ENCODE results near the gene OPN1SW. TPM values are rescaled to one million over a fixed set of nuclear protein-coding genes. Genes with fewer than 3 reads are reported as not detected.

OPN1SW gene
- total RNA-seq, 2 donors from 2014 or later, result not detected

DNA sequence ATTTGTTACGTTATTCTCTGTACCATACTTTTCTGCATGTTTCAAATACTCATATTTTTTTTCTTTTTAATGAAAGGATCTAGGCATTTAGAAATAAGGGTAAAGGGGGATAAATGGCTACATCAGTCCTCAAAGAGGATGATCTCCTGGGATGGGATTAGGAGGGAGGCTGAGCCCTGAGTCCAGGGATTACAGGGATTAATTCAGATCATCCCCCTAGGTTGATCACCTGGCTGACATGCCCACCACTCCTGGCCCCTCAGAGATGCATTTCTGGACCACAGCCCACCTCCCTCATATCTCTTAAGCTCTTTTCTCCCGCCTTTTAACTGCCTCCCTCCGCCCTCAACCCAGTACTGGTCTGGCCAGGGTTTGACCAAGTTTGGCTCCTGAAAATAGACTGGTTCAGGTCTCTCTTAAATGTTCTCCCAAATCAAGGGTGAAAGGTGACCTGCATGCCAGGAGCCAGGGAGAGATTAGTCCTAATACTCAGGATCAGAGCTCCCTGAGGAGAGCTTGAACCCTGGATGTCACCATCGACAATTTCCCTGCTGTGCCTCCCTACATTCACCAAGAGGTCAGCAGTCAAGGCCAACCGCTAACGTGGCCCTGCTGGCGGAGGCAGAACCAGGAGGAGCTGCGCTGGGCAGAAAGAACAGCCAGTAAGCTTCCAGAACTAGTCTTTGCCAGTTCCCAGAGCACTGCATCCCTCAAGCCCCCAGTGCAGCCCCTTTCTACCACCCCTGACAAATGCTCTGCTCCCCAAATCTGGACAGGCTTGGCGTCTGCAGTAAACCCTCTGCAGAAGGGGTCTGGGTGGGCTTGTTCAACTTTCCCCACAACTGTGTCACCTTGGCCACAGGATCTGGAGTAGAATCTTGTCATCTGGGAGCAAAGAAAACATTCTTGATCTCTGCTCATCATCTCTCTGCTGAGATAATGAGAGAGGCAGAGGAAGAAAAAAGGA is 13.1 kb upstream of the OPN1SW start:
- Mint-ChIP-seq H3K27me3 (no peaks in the 10 kb centered on the region), H3K4me1 (ENCODE audit: low read depth in 2 of 2) (peaks cover 4 to 7% of the 10 kb centered on the region in 2 donors), H3K9me3 (no peaks in the 10 kb centered on the region), H3K4me3 (peak overlapping the region; percentile 85), H3K27ac (no peak overlapping the region), H3K36me3 (no peaks in the 10 kb centered on the region)
- ATAC-seq, result no peak
- DNase-seq (ENCODE audit: low spot score), result no peak

DNA sequence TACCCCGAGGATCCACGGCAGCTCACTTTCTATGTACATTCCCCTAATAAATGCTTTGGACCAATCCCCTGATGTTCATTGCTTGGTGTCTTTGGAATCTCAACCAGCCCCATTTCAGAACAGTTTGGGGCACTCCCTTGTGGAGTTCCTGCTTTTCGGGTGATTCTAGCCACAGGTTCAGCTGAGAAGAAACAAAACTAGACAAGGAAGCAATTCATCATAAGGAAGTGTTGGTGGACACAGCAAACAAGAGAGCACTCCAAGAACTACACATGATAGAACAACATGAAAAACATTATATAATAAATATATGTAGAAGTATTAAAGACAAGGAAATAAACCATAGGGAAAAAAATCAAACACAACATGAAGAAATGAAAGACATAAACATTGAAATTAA is 10.1 kb upstream of the OPN1SW start:
- H3K4me1 Mint-ChIP-seq (ENCODE audit: low read depth in 2 of 2), result peaks cover 4 to 7% of the 10 kb centered on the region in 2 donors
- H3K36me3 Mint-ChIP-seq, result no peaks in the 10 kb centered on the region
- no peak overlapping the region for H3K4me3 Mint-ChIP-seq
- DNase-seq (ENCODE audit: low spot score) (no peak), ATAC-seq (no peak)
- H3K27me3 Mint-ChIP-seq, result peaks cover 0 to 3% of the 10 kb centered on the region in 2 donors
- no peaks in the 10 kb centered on the region for H3K9me3 Mint-ChIP-seq
- H3K27ac Mint-ChIP-seq, result no peak overlapping the region

DNA sequence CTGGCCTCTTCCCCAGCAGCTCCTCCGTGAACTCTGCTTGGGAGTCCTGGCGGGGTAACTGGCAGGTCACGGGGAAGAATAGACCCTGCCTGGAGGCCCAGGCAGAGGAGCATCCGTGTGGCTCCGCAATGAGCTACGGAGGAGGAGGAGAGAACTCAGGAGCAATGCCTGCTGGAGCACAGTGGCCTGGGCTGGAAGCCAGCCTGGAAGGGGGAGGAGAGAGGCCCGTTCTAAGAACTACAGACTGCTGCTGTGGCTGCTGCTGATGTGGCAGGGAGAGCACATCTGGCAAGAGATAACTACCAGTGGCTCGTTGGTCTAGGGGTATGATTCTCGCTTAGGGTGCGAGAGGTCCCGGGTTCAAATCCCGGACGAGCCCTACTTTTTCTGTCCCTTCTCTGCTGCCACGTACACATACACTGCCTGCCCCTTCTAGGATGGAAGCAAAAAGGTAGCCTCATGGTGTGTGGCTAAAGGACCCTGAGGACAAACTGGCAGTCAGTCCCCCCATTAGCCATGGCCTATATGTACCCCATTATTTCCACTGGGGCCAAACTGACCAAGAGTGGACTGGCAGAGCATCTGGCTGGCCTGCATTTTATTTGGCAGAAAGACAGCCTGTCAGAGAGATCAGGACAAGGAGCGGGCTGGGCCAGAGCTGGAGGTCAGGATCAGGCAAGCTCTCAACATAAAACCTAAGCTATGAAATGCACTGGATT is 7.7 kb upstream of the OPN1SW start:
- Mint-ChIP-seq H3K4me3 (no peak overlapping the region), H3K27me3 (peaks cover 0 to 3% of the 10 kb centered on the region in 2 donors), H3K9me3 (no peaks in the 10 kb centered on the region), H3K36me3 (no peaks in the 10 kb centered on the region), H3K4me1 (ENCODE audit: low read depth in 2 of 2) (no peaks in the 10 kb centered on the region), H3K27ac (no peak overlapping the region)
- DNase-seq (ENCODE audit: low spot score), result no peak
- ATAC-seq, result peak; percentile 26 to 65

DNA sequence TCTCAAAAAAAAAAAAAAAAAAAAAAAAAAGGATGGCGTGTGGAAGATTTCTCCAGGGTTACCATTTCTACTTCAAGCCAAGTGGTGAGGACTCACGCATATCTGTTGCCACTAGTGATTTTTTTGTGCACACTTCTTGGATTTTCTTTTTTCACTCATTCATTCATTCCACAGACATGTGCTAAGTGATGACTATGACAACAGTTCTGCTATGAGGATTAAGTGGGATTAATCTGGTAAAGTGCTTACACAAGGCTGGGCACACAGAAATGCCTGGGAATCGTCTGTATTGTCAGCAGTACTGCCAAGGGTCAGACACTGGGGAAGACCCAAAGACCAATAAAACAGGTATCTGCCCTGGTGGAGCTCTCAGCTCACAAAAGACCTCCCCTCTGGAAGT is 6.3 kb upstream of the OPN1SW start:
- no peak for DNase-seq (ENCODE audit: low spot score)
- ATAC-seq, result no peak
- Mint-ChIP-seq H3K27ac (no peak overlapping the region), H3K9me3 (no peaks in the 10 kb centered on the region), H3K4me1 (ENCODE audit: low read depth in 2 of 2) (peaks cover 7 to 9% of the 10 kb centered on the region in 2 donors), H3K36me3 (peaks cover 13% of the 10 kb centered on the region), H3K27me3 (peaks cover 0 to 3% of the 10 kb centered on the region in 2 donors), H3K4me3 (no peak overlapping the region)

GRCh38 chr7:128781126-128781525 is 5.5 kb upstream of the OPN1SW start:
- H3K9me3 Mint-ChIP-seq, result no peaks in the 10 kb centered on the region
- H3K4me1 Mint-ChIP-seq (ENCODE audit: low read depth in 2 of 2), result peaks cover 7 to 13% of the 10 kb centered on the region in 2 donors
- H3K27ac Mint-ChIP-seq, result no peak overlapping the region
- no peak overlapping the region for H3K4me3 Mint-ChIP-seq
- no peak for DNase-seq (ENCODE audit: low spot score)
- no peak for ATAC-seq
- peaks cover 13% of the 10 kb centered on the region for H3K36me3 Mint-ChIP-seq
- H3K27me3 Mint-ChIP-seq, result peaks cover 0 to 3% of the 10 kb centered on the region in 2 donors

DNA sequence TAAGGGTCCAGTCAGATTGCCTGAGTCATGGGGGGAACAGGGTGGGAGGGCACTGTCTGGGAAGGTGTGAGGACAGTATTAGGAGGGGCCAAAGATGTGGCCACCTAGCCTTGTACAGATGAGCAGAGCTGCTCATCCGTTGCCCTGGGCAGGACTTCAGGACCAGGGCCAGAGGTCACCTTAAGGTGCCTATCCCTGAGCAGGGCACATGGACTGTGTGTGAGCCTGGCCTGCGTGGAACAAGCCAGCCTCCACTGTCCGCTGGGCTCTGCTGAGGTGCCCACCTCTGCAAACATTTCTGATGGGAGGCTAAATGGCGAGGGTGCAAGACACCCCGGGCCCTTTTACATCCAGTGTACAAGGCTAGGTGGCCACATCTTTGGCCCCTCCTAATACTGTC is 3.4 kb upstream of the OPN1SW start:
- Mint-ChIP-seq H3K4me3 (no peak overlapping the region), H3K27ac (no peak overlapping the region), H3K27me3 (peaks cover 0 to 3% of the 10 kb centered on the region in 2 donors), H3K9me3 (no peaks in the 10 kb centered on the region), H3K4me1 (ENCODE audit: low read depth in 2 of 2) (peaks cover 7 to 13% of the 10 kb centered on the region in 2 donors), H3K36me3 (peaks cover 19% of the 10 kb centered on the region)
- DNase-seq (ENCODE audit: low spot score) (no peak), ATAC-seq (peak in 1 of 2 donors; percentile 25)

DNA sequence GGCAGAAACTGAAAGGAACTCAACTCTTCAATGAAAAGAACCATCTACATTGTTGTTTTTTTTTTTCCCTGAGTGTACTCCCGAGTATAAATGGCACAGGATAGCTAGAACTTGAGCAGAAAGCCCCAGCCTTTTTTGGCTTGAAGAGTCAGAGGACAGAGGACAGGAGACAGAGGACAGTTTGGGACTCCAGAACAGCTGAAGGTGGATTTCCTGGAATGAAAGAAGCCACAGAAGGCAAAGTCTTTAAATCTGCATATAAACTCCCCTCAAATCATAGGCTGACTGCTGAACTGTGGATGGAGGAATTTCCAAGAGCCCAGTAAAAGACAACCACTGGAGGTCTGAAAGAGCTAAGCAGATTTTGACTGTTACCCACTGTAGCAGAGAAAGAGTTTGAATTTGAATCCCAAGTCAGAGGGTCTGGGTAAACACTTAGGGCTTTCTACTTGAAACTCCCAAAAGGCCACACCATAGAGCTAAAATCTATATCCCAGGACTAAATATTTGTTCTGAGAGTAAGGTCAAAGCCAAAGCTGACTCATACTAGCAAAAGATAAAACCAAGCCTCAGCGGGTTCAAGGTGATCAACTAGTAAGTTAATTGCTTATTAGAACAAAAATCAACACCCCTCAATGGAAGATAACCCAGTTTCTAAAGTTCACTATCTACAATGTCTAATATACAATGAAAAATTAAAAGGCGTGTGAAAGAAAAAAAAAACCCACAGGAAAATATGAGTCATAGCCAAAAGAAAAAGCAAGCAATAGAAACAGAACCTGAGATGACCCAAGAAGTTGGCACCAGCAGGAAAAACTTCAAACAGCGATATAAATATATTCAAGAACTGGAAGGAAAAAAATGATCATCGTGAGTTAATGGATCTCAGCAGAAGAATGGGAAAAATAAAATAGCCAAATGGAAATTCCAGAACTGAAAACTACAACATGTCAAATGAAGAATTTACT is 1.8 kb upstream of the OPN1SW start:
- ATAC-seq, result no peak
- H3K4me1 Mint-ChIP-seq (ENCODE audit: low read depth in 2 of 2), result peaks cover 7 to 13% of the 10 kb centered on the region in 2 donors
- H3K27ac Mint-ChIP-seq, result peak overlapping the region in 1 of 2 donors; percentile 8
- no peak overlapping the region for H3K4me3 Mint-ChIP-seq
- DNase-seq (ENCODE audit: low spot score), result no peak
- H3K36me3 Mint-ChIP-seq, result peaks cover 19% of the 10 kb centered on the region
- H3K27me3 Mint-ChIP-seq, result no peaks in the 10 kb centered on the region
- no peaks in the 10 kb centered on the region for H3K9me3 Mint-ChIP-seq

DNA sequence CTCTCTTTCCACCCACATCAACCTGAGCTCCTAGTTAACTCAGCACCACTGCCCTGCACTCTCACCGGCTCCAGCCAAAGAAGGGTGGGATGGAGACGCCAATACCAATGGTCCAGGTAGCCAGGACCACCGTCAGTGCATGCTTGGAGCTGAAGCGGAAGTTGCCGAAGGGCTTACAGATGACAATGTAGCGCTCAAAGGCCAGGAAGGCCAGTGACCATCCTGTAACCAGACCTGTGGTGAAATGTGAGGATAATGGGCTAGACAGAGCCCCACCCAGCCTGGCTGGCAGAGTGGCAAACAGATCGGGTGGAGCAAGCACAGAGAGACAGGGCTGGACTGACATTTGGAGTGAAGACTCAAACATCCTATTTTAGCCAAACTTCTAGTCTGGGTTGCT is 673 bp downstream of the OPN1SW start:
- DNase-seq (ENCODE audit: low spot score), result no peak
- Mint-ChIP-seq H3K27ac (no peak overlapping the region), H3K4me1 (ENCODE audit: low read depth in 2 of 2) (peaks cover 7 to 13% of the 10 kb centered on the region in 2 donors), H3K36me3 (peaks cover 25% of the 10 kb centered on the region), H3K4me3 (no peak overlapping the region), H3K9me3 (no peaks in the 10 kb centered on the region), H3K27me3 (no peaks in the 10 kb centered on the region)
- no peak for ATAC-seq

- Mint-ChIP-seq H3K27ac (no peak overlapping the region), H3K36me3 (peaks cover 32% of the 10 kb centered on the region)
- ATAC-seq, result no peak
Measured at GRCh38 chr7:128774029-128774689, 1.4 kb downstream of the OPN1SW start.

GRCh38 chr7:128773604-128774003 is 2.0 kb downstream of the OPN1SW start:
- H3K4me1 Mint-ChIP-seq (ENCODE audit: low read depth in 2 of 2), result peaks cover 7 to 13% of the 10 kb centered on the region in 2 donors
- no peak overlapping the region for H3K27ac Mint-ChIP-seq
- H3K9me3 Mint-ChIP-seq, result no peaks in the 10 kb centered on the region
- ATAC-seq (no peak), DNase-seq (ENCODE audit: low spot score) (no peak)
- H3K27me3 Mint-ChIP-seq, result no peaks in the 10 kb centered on the region
- peaks cover 36% of the 10 kb centered on the region for H3K36me3 Mint-ChIP-seq
- no peak overlapping the region for H3K4me3 Mint-ChIP-seq

More at GRCh38 chr7:128774029-128774689, 1.4 kb downstream of the OPN1SW start:
- H3K4me3 Mint-ChIP-seq, result no peak overlapping the region
- no peaks in the 10 kb centered on the region for H3K27me3 Mint-ChIP-seq
- peaks cover 7 to 13% of the 10 kb centered on the region in 2 donors for H3K4me1 Mint-ChIP-seq (ENCODE audit: low read depth in 2 of 2)
- no peak for DNase-seq (ENCODE audit: low spot score)
- H3K9me3 Mint-ChIP-seq, result no peaks in the 10 kb centered on the region

DNA sequence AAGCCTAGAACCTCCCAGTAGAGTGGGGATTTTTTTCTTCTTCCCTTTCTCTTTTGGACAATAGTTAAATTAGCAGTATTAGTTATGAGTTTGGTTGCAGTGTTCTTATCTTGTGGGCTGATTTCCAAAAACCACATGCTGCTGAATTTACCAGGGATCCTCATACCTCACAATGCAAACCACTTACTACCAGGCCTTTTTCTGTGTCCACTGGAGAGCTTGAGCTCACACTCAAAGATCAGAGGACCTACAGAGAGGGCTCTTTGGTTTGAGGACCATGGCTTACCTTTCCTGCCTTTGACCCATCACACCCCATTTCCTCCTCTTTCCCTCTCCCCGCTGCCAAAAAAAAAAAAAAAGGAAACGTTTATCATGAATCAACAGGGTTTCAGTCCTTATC is 5.4 kb downstream of the OPN1SW start:
- Mint-ChIP-seq H3K36me3 (peaks cover 23% of the 10 kb centered on the region), H3K27ac (no peak overlapping the region), H3K27me3 (no peaks in the 10 kb centered on the region), H3K4me3 (no peak overlapping the region), H3K4me1 (ENCODE audit: low read depth in 2 of 2) (no peaks in the 10 kb centered on the region), H3K9me3 (no peaks in the 10 kb centered on the region)
- ATAC-seq (no peak), DNase-seq (ENCODE audit: low spot score) (no peak)

GRCh38 chr7:128767475-128768110 is 8.0 kb downstream of the OPN1SW start:
- Mint-ChIP-seq H3K4me1 (ENCODE audit: low read depth in 2 of 2) (no peaks in the 10 kb centered on the region), H3K9me3 (no peaks in the 10 kb centered on the region), H3K4me3 (no peak overlapping the region), H3K27me3 (no peaks in the 10 kb centered on the region), H3K36me3 (peaks cover 17% of the 10 kb centered on the region), H3K27ac (no peak overlapping the region)
- ATAC-seq (no peak), DNase-seq (ENCODE audit: low spot score) (no peak)

Data from natural killer cell treated with Interleukin-12 subunit alpha and Interleukin-12 subunit beta and Interleukin-15 and Interleukin-18, amount 100 ng/mL, for 72 hours (primary cell).